ENCODE data around the gene SH3PXD2B. TPM values are rescaled to one million over a fixed set of nuclear protein-coding genes. Genes with fewer than 3 reads are reported as not detected.

Gene SH3PXD2B
- total and polyA plus RNA-seq, 2 experiments from 2014 or later = 15.2 to 19.8 TPM

- Histone ChIP-seq H3K9ac (no peak overlapping the region), H3K36me3 (ENCODE audit: low read depth) (peaks cover 11% of the 10 kb centered on the region; the same call in 1 of the 2 replicates), H2AFZ (no peak overlapping the region), H3K4me2 (ENCODE audit: unreplicated experiment) (no peak overlapping the region), H3K27me3 (replicated peaks; ENCODE audit: insufficient read depth) (no peaks in the 10 kb centered on the region), H4K20me1 (ENCODE audit: insufficient read depth) (no peaks in the 10 kb centered on the region), H3K79me2 (ENCODE audit: insufficient read depth) (no peaks in the 10 kb centered on the region), H3K27ac (no peak overlapping the region), H3K9me3 (ENCODE audit: low read depth) (no peaks in the 10 kb centered on the region), H3K4me1 (ENCODE audit: insufficient read depth) (no peaks in the 10 kb centered on the region), H3K4me3 (no peak overlapping the region), H3F3A (ENCODE audit: insufficient read depth) (no peaks in the 10 kb centered on the region), H3K9me2 (ENCODE audit: insufficient read depth) (no peaks in the 10 kb centered on the region)
- TF ChIP-seq EZH2phosphoT487 (IDR thresholded peaks at IDR 0.05; ENCODE audit: insufficient read depth, low read depth) = no peak
- no peak for TF ChIP-seq EZH2 (IDR thresholded peaks at IDR 0.05; ENCODE audit: insufficient read depth, poor library complexity, severe bottlenecking)
- 89 to 97% methylated on average over 7 of the region's 7 CpGs for WGBS, 2 experiments (ENCODE audit: low coverage in 1 of 2, low lambda C conversion rate in 2 of 2, missing lambda C conversion rate in 2 of 2)
- in situ Hi-C loops (cut with MboI) = no loop called here
- no peak for DNase-seq
These were observed 111.4 kb downstream of the SH3PXD2B start for GRCh38 chr5:172342918-172343317.

- no peak for TF ChIP-seq EZH2 (IDR thresholded peaks at IDR 0.05; ENCODE audit: insufficient read depth, poor library complexity, severe bottlenecking)
- TF ChIP-seq EZH2phosphoT487 (IDR thresholded peaks at IDR 0.05; ENCODE audit: insufficient read depth, low read depth) = no peak
- Histone ChIP-seq H3K27me3 (replicated peaks; ENCODE audit: insufficient read depth) (no peaks in the 10 kb centered on the region), H2AFZ (no peak overlapping the region), H3F3A (ENCODE audit: insufficient read depth) (no peaks in the 10 kb centered on the region), H4K20me1 (ENCODE audit: insufficient read depth) (no peaks in the 10 kb centered on the region), H3K4me3 (no peak overlapping the region), H3K9me3 (ENCODE audit: low read depth) (no peaks in the 10 kb centered on the region), H3K4me2 (ENCODE audit: unreplicated experiment) (no peak overlapping the region), H3K4me1 (ENCODE audit: insufficient read depth) (no peaks in the 10 kb centered on the region), H3K36me3 (ENCODE audit: low read depth) (peaks cover 12% of the 10 kb centered on the region; the same call in 1 of the 2 replicates), H3K79me2 (ENCODE audit: insufficient read depth) (no peaks in the 10 kb centered on the region), H3K9me2 (ENCODE audit: insufficient read depth) (no peaks in the 10 kb centered on the region), H3K9ac (no peak overlapping the region), H3K27ac (no peak overlapping the region)
- WGBS, 2 experiments (ENCODE audit: low coverage in 1 of 2, low lambda C conversion rate in 2 of 2, missing lambda C conversion rate in 2 of 2) = 87 to 91% methylated on average over 31 to 34 of the region's 35 CpGs
- DNase-seq = no peak
- in situ Hi-C loops (cut with MboI) = no loop called here
These were observed 114.8 kb downstream of the SH3PXD2B start for GRCh38 chr5:172339264-172340180.

- in situ Hi-C loops (cut with MboI) = no loop called here
- Histone ChIP-seq H3K4me3 (no peak overlapping the region), H3F3A (ENCODE audit: insufficient read depth) (no peaks in the 10 kb centered on the region), H3K9me2 (ENCODE audit: insufficient read depth) (no peaks in the 10 kb centered on the region), H3K27me3 (replicated peaks; ENCODE audit: insufficient read depth) (no peaks in the 10 kb centered on the region), H2AFZ (no peak overlapping the region), H3K9me3 (ENCODE audit: low read depth) (no peaks in the 10 kb centered on the region), H3K4me2 (ENCODE audit: unreplicated experiment) (no peak overlapping the region), H3K79me2 (ENCODE audit: insufficient read depth) (no peaks in the 10 kb centered on the region), H3K27ac (no peak overlapping the region), H3K9ac (no peak overlapping the region), H3K4me1 (ENCODE audit: insufficient read depth) (no peaks in the 10 kb centered on the region), H3K36me3 (ENCODE audit: low read depth) (peaks cover 14% of the 10 kb centered on the region; the same call in 1 of the 2 replicates), H4K20me1 (ENCODE audit: insufficient read depth) (no peaks in the 10 kb centered on the region)
- WGBS, 2 experiments (ENCODE audit: low coverage in 1 of 2, low lambda C conversion rate in 2 of 2, missing lambda C conversion rate in 2 of 2) = 72 to 79% methylated on average over 6 to 9 of the region's 9 CpGs
- TF ChIP-seq EZH2 (IDR thresholded peaks at IDR 0.05; ENCODE audit: insufficient read depth, poor library complexity, severe bottlenecking) = no peak
- TF ChIP-seq EZH2phosphoT487 (IDR thresholded peaks at IDR 0.05; ENCODE audit: insufficient read depth, low read depth) = no peak
- DNase-seq = no peak
These were observed 117.5 kb downstream of the SH3PXD2B start for GRCh38 chr5:172336676-172337285.

- no peaks in the 10 kb centered on the region for H3K9me3 ChIP-seq (ENCODE audit: low read depth)
- H3F3A ChIP-seq (ENCODE audit: insufficient read depth) = no peaks in the 10 kb centered on the region
- no peaks in the 10 kb centered on the region for H3K27me3 ChIP-seq (replicated peaks; ENCODE audit: insufficient read depth)
- no peak overlapping the region for H3K4me3 ChIP-seq
- H3K36me3 ChIP-seq (ENCODE audit: low read depth) = peaks cover 12% of the 10 kb centered on the region; the same call in 1 of the 2 replicates
- no peak for DNase-seq
- H2AFZ ChIP-seq = no peak overlapping the region
- no peak overlapping the region for H3K4me2 ChIP-seq (ENCODE audit: unreplicated experiment)
- no peaks in the 10 kb centered on the region for H4K20me1 ChIP-seq (ENCODE audit: insufficient read depth)
- no peaks in the 10 kb centered on the region for H3K4me1 ChIP-seq (ENCODE audit: insufficient read depth)
- no peaks in the 10 kb centered on the region for H3K9me2 ChIP-seq (ENCODE audit: insufficient read depth)
- H3K27ac ChIP-seq = no peak overlapping the region
- TF ChIP-seq EZH2 (IDR thresholded peaks at IDR 0.05; ENCODE audit: insufficient read depth, poor library complexity, severe bottlenecking) = no peak
- TF ChIP-seq EZH2phosphoT487 (IDR thresholded peaks at IDR 0.05; ENCODE audit: insufficient read depth, low read depth) = no peak
- in situ Hi-C loops (cut with MboI) = no loop called here
- H3K9ac ChIP-seq = no peak overlapping the region
- H3K79me2 ChIP-seq (ENCODE audit: insufficient read depth) = no peaks in the 10 kb centered on the region
- WGBS, 2 experiments (ENCODE audit: low coverage in 1 of 2, low lambda C conversion rate in 2 of 2, missing lambda C conversion rate in 2 of 2) = 64 to 65% methylated on average over 10 of the region's 10 CpGs
These were observed 118.1 kb downstream of the SH3PXD2B start for GRCh38 chr5:172336264-172336663.
